Kasumi-1 (cell line): ENCODE data around the gene NEXN.
A peak's percentile ranks its signal among the peaks of the same experiment; 100 is the strongest.
"Not testable (repeated sequence)": the region's sequence is repeated elsewhere in the genome, so short reads cannot be mapped to it uniquely, and the experiment has no call there.

ENCODE experiments used
- DNase-seq, 2 experiments: peaks; one replicate each; lab custom pipeline; 2025; lab: John Stamatoyannopoulos, UW

NEXN gene

GRCh38 chr1:77906019-77906545 is 17.7 kb downstream of the NEXN start:
- DNase-seq, result peak in 1 of 2 experiments; percentile 33

- no peak for DNase-seq
Measured at GRCh38 chr1:77906624-77907023, 18.2 kb downstream of the NEXN start.

GRCh38 chr1:77910116-77910515 is 21.7 kb downstream of the NEXN start:
- no peak for DNase-seq

GRCh38 chr1:77918918-77919317 is 30.5 kb downstream of the NEXN start:
- not testable (repeated sequence) for DNase-seq

- no peak for DNase-seq
Measured at GRCh38 chr1:77925518-77925917, 37.1 kb downstream of the NEXN start.

- DNase-seq, result no peak
Measured at GRCh38 chr1:77925956-77926355, 37.5 kb downstream of the NEXN start.

- DNase-seq, result no peak
Measured at GRCh38 chr1:77926561-77927357, 38.3 kb downstream of the NEXN start.

GRCh38 chr1:77927414-77927813 is 39.0 kb downstream of the NEXN start:
- no peak for DNase-seq

GRCh38 chr1:77929806-77930205 is 41.4 kb downstream of the NEXN start:
- no peak for DNase-seq

GRCh38 chr1:77938651-77939050 is 50.2 kb downstream of the NEXN start:
- DNase-seq, result no peak

GRCh38 chr1:77940921-77941570 is 52.6 kb downstream of the NEXN start:
- no peak for DNase-seq

- DNase-seq, result no peak
Measured at GRCh38 chr1:77942400-77943140, 54.1 kb downstream of the NEXN start.

GRCh38 chr1:77945345-77945744 is 56.9 kb downstream of the NEXN start:
- DNase-seq, result no peak

GRCh38 chr1:77948841-77949424 is 60.5 kb downstream of the NEXN start:
- no peak for DNase-seq

GRCh38 chr1:77950873-77951272 is 62.4 kb downstream of the NEXN start:
- peak; percentile 38 to 47 for DNase-seq

- no peak for DNase-seq
Measured at GRCh38 chr1:77951328-77951727, 62.9 kb downstream of the NEXN start.

- DNase-seq, result no peak
Measured at GRCh38 chr1:77953907-77954306, 65.5 kb downstream of the NEXN start.

GRCh38 chr1:77954521-77954920 is 66.1 kb downstream of the NEXN start:
- DNase-seq, result no peak

GRCh38 chr1:77955709-77956108 is 67.3 kb downstream of the NEXN start:
- DNase-seq, result no peak

- DNase-seq, result no peak
Measured at GRCh38 chr1:77956464-77956863, 68.0 kb downstream of the NEXN start.

GRCh38 chr1:77958391-77958790 is 70.0 kb downstream of the NEXN start:
- no peak for DNase-seq

- no peak for DNase-seq
Measured at GRCh38 chr1:77958850-77959249, 70.4 kb downstream of the NEXN start.
